Subcutaneous preadipocyte (primary cell): ENCODE results near the gene UXS1. TPM values are rescaled to one million over a fixed set of nuclear protein-coding genes. Genes with fewer than 3 reads are reported as not detected.

Source experiments
- total RNA-seq: library from RNA; depleted of rRNA; stranded (reverse); fragments of >200 nt; gene quantifications from 2 replicates; pipeline ENCODE4 v1.2.3, GENCODE V29; 2012

Gene UXS1
- 20.2 and 28.0 TPM in 2 replicates for total RNA-seq

DNA sequence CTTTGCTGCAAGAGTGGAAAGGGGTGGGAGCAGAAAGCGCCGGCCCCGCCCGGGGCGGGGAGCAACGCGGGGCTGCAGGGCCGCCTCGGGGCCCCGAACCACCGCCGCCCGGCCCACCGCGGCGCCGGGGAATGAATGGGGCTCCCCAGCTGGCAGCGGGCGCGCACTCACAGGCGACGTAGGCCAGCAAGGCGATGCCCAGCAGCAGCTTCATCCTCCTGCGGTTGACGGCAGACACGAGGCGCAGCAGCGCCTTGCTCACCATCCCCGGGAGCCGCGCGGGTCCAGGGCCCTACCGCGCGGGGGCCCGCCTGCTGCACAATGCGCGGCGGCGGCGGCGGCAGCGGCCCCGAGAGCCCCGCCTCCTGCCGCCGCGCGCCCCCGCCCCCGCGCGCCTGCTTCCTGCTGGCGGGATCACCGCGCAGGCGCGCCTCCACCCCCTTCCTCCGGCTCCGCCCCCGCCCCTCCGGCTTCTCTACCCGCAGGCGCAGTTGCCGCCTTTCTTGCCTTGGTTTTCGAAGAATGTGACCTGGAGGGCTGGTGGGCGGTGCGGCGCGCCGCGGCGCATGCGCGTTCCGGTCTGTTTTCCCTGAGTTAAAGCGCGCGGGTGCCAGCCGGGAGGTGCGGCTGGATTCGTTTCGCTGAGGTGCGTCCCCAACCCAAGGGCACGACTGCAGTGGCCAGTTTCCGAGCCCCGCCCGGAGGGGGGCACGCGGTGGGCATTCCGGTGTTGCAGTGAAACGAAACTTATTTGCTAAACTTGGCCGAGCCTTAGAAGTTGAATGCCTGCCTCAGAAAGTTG, at the start of gene UXS1:
Gene UXS1, minus strand, starts transcription at position 325 of the 802 bp plus-strand sequence. Its CDS starts 60 bp downstream, at position 265.

